ENCODE data around the gene IL17RA.
"Not testable (repeated sequence)": the region's sequence is repeated elsewhere in the genome, so short reads cannot be mapped to it uniquely, and the experiment has no call there.

Gene IL17RA

DNA sequence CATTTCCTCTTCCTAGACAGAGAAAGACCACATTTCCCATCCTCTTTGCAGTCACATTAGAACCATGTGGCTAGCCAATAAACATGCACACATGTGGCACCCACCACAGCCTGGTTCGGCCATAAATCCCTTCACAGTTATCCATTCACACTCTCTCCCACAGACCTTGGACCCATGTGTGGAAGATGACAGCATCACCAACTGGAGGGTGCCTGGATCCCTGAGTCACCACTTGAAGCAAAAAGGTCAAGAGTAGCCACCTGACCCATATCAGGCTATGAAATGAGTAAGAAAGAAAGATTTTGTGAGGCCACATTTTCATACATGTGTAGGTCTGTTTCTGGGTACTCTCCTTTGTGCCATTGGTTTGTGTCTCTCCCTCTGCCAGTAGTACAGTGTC lies 45.4 kb downstream of the IL17RA start:
- DNase-seq: no peak

DNA sequence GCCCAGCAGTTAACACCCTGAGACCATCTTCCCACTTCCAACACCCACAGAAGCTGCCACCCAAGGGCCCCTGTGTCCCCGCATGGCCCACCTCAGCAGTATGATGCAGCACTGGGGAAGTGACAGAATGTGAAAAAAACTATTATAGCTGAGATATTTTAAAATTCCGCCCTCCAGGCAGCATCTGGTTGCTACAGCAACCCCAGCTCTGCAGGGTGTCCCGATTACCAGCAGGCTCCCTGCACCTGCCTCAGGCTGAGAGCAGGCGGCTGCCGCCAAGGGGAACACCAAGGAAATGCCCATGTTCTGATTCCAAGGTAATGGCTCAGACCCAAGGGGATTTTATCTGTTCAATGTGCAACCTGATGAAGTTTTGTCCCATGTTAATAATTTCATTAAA lies 46.9 kb downstream of the IL17RA start:
- peak; percentile 27 for DNase-seq

DNA sequence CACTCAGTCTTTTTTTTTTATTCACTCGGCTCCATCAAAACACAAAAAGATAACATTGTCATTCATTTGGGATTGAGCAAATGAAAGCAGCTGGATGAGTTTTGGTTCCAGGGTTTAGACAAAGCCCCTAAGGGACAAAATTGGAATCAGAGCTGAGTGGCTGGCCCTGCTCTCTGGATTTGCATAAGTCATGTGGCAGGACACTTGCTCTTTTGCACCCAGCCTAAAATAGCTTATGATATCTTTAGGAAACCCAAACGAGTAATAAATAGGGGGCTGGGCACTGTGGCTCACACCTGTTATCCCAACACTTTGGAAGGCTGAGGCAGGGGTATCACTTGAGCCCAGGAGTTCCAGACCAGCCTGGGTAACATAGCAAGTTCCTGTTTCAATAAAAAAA lies 47.3 kb downstream of the IL17RA start:
- DNase-seq: no peak

DNA sequence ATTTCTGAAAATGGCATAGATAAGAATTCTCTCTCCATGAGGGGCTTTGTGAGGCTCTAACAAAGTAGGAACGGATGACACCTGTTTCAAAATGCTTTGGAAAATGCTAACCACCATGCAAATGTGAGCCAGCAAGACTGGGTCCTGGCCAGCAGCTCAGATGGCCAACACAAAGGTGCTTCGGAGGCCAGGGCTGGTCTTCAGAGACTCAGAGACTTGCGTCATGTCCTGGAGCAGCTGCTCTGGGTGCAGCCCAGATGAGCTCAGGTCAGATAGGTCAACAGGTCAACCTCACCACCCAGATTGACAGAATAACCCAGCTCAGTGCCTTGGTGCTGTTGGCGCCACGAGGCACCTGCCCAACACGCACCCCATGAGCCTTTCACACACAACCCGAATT lies 48.3 kb downstream of the IL17RA start:
- DNase-seq: no peak

DNA sequence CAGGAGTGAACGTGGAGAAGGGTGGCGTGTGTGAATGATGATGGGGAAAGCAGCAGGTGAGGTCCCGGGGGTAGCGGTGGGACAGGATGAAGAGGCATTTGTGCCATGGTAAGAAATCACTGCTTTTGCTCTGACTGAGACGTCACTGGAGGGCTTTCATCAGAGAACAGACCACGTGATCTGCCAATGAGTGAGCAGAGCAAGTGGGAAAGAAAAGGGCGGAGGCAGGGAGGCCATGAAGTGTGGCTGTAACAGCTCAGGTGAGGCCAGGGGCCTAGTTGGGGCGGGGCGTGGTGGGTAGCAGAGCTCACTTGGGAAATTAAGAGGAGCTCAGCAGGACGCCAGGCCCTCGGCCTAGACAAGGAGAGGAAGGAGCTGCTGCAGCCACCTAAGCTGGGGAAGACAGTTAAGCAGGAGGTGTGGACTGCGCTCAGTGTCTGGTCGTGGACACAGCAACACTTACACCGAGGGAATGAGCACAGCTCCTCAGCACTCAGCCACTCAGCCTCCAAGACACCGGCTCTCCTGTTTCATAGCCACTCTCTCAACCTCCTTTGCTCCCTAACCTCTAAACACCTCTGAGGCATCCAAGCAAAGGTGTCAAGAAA lies 50.5 kb downstream of the IL17RA start:
- DNase-seq: no peak

DNA sequence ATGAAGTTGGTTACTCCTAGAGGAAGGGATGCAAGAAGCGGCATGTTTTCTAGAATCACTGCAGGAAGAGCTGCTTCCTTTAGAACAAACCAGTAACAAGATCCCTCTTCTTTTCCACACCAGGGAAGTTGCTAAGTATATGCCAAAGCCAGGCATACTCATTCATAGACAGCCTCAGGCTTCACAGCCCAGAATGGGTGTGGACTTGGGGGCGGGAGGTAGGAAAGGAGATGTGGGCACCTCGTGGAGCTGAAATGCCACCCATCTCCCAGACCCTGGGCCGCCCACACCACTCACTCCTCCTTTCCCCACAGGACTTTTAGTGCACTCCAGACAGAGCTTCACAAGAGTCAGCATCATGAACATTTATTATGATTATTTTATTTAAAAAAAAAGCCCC lies 52.4 kb downstream of the IL17RA start:
- no peak for DNase-seq

DNA sequence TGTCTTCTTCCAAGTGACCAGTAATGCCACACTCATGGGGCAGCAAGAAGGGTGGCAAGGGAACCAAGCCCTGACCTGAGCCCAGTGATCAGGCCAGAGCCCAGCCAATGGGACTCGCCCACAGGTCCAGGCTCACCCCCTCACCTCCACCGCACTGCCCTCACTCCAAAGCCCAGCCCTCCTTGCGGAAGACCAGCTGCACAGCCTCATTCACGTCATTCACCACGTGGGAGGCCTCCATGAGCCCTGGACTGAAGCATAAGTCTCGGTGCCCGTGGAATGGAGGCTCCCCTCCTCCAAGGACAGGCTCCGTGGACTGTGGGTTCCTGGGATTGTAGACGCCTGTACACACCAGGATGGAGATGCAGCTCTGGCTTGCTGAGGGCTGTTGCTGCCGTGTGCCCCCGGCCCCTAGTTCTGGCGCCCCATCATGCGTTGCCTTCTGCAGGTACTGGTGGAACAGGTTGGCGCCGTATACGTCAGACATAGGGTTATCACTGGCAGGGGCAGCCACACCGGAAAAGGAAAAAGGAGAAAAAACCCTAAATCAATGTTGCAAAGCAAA lies 53.1 kb downstream of the IL17RA start:
- no peak for DNase-seq

DNA sequence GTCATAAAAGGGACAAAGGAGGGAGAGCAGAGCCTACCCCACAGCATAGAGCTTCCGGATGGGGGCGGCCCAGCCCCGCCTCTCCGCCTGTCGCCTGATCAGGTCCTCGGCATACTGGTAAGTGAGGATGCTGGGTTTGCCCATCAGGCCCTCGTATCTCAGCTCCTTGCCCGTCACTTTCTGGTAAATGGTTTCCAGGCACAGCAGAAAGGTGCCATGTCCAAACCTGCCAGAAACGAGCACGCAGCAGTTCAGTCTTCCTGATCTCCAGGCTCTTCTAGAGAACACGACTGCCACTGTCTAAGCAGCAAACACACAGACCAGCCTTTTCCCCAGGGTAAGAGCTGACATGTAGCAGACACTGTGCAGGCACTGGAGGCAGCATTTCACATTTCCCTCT lies 53.7 kb downstream of the IL17RA start:
- DNase-seq: no peak

DNA sequence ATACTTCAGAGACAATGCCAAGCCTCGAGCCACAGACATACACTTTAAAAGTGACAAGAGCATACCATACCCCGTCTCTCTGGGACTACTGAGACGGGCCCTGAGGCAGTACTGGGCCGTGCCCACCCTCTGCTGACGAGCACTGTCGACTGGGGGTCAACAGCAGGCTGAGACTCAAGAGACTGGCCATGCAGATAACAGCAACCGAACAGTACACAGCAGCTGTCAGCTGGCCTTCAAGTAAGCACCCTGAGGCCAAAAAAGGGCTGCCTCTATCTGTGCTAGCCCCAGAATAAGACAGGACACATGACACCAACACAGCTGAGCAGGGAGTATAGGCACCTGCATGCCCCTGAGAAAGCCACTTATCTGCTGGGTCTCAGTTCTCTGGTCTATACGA lies 55.2 kb downstream of the IL17RA start:
- no peak for DNase-seq

DNA sequence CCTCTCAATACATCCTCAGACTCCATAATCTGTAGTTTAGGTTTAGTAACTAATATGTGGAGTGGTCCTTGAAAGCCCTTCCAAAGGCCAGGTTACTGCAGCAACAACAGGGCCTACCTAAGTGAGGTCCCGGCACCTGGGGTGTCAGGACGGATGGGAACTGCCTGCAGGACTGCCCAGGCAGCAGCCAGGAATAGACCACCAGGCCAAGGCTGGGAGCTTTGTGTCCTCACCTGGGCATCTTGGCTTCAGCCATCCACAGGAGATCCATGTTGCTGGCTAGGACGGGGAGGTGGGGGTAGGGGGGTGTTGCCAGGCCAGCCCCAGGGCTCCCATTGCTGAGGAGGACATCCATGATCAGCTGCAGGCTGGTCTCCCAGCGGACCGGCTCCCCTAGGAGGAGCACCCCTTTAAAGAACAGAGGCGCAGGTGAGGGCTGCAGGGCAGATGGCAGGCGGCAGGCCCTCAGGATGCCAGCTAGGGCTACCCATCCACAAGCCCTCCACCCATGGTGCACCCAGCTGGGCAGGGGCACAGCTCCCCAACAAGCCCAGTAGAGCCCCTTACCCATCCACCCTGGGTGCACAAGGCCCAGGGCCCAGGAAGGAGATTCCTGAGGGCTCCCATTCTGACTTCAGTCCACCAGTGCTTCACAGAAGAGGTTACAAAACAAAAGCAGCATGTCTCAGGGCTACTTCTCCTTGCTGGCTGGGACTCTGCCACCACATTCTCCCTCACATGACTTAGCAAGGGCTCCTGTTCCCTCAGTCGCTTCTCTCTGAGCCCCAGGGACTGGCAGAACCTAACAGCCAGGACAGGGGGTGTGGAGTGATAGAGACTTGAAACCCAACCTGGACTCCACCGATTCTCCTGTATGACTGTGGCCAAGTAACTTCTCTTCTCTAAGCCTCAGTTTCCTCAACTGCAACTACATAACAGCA lies 56.3 kb downstream of the IL17RA start:
- no peak for DNase-seq

DNA sequence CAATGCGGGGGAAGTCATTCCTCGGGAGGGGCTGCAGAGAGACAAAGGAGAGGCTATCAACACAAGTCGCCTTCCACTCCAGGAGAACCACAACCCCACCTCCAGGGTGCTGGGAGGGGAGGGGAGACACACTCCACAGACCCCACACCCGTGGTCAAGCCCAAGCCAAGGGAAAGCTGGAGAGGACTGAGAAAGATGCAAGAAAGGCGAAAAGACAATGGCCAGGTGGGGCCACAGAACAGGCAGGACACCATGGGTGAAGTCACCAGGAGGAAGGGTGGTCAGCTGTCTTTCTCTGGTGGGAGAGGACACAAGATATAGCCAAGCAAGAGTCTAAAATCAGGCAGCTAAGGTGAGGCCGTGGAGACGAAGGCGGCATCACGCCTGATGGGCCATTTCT lies 58.3 kb downstream of the IL17RA start:
- no peak for DNase-seq

DNA sequence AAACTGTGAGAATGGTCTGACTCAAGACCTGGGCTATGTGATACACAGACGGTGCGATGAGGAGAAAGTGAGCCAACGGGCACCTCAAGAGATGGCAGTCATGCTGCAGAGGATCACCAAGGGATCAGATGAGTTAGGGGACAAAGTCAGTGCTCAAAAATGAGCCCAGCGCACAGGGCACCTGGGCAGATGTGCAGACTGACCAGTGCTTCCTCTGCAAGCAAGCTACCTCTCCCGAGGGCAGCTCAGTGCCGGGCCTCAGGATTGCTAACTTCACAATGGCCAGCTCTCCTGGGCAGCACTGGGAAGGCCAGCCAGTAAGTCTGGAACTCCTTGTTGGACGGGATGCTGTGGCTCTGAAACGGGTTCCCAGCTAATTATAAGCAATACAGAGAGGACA lies 59.0 kb downstream of the IL17RA start:
- no peak for DNase-seq

DNA sequence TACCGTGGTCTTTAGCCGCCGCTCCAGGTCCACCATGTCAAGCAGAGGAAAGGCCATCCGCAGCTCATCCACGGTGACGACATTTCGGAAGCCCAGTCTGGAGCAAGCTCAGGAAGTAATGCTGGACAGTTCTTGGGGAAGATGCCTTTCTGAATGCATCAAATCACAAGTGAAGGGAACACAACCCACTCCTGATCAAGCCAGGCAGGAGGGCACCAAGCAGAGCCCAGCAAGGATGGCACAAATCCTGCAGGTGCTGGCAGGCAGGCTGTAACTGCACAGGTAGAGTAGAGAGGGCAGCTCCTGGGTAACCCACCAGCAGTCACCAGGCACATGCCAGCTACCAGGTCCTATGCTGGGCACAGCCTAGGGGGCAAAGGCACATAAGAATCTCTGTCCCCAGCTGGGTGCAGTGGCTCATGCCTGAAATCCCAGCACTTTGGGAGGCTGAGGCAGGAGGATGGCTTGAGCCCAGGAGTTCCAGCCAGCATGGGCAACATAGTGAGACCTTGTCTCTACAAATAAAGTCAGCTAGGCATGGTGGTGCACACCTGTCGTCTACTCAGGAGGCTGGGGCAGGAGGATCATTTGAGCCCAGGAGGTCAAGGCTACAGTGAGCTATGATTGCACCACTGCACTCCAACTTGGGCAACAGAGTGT lies 60.4 kb downstream of the IL17RA start:
- DNase-seq: no peak

DNA sequence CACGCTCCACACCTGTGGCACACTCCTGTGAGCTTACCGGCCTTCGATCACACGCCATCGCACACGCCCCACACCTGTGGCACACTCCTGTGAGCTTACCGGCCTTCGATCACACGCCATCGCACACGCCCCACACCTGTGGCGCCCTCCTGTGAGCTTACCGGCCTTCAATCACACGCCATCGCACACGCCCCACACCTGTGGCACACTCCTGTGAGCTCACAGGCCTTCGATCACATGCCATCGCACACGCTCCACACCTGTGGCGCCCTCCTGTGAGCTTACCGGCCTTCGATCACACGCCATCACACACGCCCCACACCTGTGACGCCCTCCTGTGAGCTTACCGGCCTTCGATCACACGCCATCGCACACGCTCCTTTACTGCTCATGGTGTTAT lies 62.7 kb downstream of the IL17RA start:
- DNase-seq: not testable (repeated sequence)

DNA sequence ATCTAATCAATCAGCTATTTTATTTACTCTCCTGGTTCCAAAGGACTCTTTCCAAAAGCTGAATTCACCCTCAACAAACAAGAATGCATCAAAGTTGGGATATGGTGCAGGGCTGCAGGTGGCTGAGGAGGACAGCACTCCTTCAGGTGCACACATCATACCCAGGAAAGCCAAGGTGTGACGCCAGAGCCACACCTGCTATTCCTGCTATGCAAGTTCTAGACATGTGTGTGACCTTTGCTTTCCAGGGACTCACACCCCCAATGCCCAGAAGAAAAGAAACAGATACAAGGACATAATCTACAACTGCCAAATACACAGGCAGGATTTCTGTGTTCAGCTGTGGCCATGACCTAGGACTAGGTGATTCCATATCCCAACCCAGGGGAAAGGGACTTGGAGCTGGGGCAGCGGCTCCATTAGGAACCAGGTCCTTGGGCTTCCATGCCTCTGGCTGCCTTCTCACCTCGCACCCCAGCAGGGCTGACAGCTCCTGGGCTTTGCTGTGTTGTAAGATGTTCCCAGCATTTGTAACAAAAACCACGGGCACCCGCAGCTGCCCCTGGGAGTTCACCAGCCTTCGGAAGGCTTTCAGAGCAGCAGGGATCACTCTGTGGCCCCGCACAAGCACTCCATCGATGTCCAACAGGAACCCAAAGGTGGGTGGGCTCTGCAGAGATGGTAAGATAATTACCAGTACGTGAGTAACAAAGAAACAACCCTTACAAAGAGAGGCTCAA lies 64.4 kb downstream of the IL17RA start:
- no peak for DNase-seq

DNA sequence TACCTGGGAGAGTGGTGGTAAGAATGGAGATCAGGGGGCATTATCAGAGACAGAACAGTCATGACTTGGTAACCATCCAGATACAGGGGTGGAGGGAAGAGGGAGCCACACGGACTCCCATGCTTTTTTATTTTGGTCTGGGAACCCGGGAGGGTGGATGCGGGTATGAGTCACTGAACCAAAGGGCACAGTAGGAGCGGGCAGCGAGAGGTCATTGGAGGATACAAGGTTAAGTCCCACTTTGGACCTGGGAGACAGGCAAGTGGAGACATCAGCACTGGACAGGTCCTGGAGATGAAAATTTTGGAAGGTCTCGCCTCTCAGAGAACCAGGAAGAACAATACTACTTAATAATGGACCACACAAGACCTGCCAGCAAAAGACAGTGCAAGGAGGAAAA lies 67.5 kb downstream of the IL17RA start:
- DNase-seq: no peak

DNA sequence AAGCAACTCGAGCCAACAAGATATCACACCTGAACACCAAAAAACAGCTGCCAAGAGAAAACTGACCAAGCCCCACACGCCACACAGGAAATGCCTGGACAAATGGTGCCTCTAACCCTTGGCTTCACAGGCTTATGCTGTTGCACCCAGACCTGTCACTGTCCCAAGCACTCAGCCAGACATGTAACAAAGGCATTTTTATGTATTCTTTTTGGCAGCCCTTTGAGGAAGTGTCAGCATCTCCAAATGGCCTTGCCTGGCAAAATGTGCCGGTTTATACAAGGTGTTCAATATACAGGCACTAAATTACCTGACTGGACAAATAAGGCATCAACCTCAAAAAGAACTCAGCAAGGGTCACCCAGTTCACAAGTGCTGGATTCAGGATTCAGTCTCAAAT lies 68.2 kb downstream of the IL17RA start:
- no peak for DNase-seq

DNA sequence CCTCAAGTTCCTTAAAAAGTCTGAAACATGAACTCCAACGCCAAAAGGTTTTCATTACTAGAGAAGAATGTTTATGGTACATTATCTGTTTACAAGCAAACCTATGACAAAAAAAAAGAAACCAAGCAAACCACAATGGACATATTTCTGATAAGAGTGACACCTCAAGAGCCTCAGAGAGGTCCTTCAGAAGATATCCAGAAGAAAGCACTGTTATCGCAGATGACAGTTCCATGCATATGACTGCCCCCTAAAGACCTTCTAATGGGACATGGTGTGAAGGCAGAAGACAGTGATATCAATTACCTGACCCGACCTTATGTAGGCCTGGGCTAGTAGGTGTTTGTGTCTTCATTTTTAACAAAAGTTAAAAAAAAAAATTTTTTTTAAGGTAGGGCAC lies 71.1 kb downstream of the IL17RA start:
- DNase-seq: no peak

DNA sequence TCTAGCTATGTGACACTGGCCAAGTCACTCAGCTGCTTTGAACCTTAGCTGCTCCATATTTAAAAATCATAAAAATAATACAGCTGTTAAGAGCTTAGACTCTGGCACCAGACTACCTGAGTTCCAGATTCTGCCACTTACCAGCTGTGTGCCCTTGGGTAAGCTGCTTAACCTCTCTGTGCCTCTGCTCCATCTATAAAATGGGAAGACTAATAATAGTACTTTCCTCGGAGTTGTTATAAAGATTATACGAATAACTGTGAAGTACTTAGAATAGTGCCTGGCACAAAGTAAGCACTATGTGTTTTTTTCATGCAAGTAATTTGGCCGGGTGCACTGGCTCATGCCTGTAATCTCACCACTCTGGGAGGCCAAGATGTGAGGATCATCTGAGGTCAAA lies 72.9 kb downstream of the IL17RA start:
- no peak for DNase-seq

DNA sequence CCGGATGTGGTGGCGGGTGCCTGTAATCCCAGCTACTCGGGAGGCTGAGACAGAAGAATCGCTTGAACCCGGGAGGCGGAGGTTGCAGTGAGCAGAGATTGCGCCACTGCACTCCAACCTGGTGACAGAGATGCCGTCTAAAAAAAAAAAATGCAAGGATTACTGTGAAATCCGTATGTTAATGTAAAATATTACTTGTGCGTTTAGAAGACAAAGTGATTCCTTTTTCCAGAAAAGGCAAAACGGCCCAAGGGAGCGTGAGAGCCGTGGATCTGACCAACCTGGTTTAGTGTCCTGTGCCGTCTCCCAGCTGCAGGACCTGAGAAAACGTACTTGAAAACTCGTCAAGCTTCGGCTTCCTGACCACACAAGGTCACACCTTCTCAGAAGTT lies 73.4 kb downstream of the IL17RA start:
- DNase-seq: no peak

DNA sequence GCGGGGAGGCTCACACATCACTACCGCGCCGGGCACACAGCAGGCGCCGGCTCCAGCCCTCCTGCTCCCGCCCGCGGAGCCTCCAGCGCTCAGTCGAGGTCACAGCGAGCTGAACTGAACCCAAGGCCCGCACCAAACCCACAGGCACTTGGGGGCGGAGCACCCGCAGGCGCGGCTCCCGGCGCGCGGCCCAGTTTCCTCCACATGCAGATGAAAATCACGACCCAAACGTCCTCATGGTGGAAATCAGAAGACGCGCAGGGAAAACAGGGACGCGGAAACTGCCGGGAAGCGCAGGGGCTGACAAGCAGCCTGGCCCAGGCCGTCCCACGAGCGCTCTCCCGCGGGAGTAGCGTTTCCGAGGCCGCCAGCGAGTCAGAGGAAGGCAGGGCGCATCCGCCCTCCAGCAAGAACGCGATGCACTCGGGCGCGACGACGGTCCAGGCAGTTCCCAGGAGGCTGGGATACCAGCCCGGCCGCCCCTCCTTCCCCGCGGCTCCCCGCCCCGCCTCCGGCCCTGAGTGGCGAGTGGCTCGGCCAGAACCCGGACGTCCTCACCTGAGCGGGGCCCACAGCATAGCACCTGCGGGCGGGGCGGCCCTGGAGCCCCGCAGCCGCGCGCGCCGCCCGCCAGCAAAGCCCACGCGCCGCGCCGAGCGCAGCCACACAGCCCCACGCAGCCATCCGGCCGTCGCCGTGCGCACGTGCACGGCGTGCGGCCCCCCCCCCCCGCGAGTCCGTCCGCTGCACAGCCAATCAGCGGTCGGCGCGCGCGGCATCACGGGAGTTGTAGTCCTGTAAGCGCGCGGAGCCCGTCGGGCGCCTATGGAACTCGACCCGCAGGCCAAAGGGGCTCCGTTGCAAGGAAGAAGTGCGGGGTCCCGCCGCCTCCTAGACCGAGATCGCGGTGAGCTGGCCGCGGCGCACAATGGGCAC lies 74.0 kb downstream of the IL17RA start, which contains the start of gene HDHD5:
HDHD5 (minus strand) TSS at position 710 of the 936 bp plus-strand sequence; CDS start at position 684, 26 bp downstream.
- peak; percentile 81 for DNase-seq

DNA sequence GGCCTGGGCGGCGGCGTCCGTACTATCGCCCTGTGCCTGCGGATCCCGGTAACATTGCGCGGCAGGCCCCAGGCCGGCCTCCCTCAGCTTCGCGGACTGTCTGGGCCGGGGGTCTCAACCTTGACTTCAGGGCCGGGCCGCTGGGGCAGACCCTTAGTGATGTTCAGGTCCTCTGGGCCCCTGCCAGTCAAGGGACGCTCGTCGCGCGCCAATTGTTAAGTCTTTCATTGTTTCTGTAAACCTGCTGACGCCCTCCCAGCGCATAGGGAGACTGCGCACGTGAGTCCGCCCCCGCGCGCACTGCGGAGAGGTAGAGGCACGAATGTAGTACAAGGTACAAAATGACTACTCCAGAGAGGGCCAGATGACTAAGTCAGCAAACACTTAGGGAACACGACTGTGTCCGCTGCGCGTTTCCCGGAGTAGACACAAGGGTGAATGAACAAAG lies 74.7 kb downstream of the IL17RA start:
- peak; percentile 61 for DNase-seq
